ENCODE data around the gene ITIH5.

GRCh38 chr10:7580520-7580919 lies 86.2 kb downstream of the ITIH5 start:
- no peak for TF ChIP-seq CTCF (IDR thresholded peaks at IDR 0.05; ENCODE audit: low read depth, low read length)
- no peak for TF ChIP-seq POLR2A (IDR thresholded peaks at IDR 0.05; ENCODE audit: extremely low read depth, insufficient read length)
- no peak for TF ChIP-seq MYC (IDR thresholded peaks at IDR 0.05; ENCODE audit: low read depth, low read length)
- TF ChIP-seq MAX (IDR thresholded peaks at IDR 0.05; ENCODE audit: low read depth, low read length): no peak

Measured in NB4 (cell line).